ENCODE results near the gene CSNK1D. TPM values are rescaled to one million over a fixed set of nuclear protein-coding genes. Genes with fewer than 3 reads are reported as not detected.
"Not testable (repeated sequence)": the region's sequence is repeated elsewhere in the genome, so short reads cannot be mapped to it uniquely, and the experiment has no call there.

The CSNK1D gene
- total RNA-seq, 4 donors from 2014 or later: 148 to 232 (median 215) TPM

DNA sequence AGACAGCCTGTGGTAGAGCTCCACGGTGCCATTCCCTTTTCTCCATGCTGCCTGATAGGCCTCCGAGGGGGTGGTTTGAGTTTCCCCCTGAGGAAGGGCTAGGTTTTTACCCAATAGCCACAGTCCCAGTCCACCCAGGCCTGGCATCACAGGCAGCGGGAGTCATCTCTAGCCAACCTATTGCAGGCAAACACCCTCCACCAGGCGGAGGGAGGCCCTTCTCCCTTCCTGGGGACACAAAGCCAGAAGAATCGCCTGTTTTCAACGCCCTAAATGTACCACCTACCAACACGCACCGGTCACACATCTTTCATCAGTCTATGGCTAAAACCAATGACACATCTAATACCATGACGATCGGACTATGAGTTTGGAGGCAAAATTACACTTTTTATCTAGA is 7.4 kb downstream of the CSNK1D start:
- H3K9me3 ChIP-seq: no peaks in the 10 kb centered on the region
- H3K36me3 ChIP-seq: peaks cover 0 to 66% (median 2%) of the 10 kb centered on the region in 3 donors
- TF ChIP-seq, protein P1, sequence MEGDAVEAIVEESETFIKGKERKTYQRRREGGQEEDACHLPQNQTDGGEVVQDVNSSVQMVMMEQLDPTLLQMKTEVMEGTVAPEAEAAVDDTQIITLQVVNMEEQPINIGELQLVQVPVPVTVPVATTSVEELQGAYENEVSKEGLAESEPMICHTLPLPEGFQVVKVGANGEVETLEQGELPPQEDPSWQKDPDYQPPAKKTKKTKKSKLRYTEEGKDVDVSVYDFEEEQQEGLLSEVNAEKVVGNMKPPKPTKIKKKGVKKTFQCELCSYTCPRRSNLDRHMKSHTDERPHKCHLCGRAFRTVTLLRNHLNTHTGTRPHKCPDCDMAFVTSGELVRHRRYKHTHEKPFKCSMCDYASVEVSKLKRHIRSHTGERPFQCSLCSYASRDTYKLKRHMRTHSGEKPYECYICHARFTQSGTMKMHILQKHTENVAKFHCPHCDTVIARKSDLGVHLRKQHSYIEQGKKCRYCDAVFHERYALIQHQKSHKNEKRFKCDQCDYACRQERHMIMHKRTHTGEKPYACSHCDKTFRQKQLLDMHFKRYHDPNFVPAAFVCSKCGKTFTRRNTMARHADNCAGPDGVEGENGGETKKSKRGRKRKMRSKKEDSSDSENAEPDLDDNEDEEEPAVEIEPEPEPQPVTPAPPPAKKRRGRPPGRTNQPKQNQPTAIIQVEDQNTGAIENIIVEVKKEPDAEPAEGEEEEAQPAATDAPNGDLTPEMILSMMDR (IDR thresholded peaks at IDR 0.05): no peak
- TF ChIP-seq POLR2A (IDR thresholded peaks at IDR 0.05): no peak
- no peaks in the 10 kb centered on the region for H3K27me3 ChIP-seq
- H3K4me3 ChIP-seq: no peak overlapping the region
- peaks cover 13 to 53% (median 25%) of the 10 kb centered on the region in 4 donors for H3K4me1 ChIP-seq
- H3K27ac ChIP-seq: peak overlapping the region in 3 of 4 donors; percentile 93 to 100 (median 100)
- no peak for DNase-seq

DNA sequence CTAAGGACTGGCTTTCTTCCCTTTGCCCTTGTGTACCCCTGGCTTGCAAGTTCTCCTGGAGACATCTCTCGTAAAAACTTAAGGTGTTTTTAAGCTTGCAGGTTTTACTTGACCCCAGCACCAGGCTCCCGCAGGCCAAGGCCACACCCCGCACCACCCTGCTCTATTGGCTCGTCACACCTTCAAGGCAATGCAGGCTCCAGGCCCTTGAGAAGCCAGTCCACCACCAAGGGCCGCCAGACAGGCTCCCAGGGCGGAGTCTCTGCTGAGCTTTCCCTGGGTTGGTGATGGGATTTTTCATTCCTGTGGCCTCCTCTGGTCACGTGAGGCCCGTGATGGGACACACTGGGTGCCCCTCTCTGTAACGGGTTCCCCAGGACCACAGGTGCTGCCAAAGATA is 9.9 kb downstream of the CSNK1D start:
- Histone ChIP-seq H3K27ac (no peak overlapping the region), H3K36me3 (peaks cover 0 to 78% (median 4%) of the 10 kb centered on the region in 3 donors), H3K9me3 (no peaks in the 10 kb centered on the region), H3K27me3 (no peaks in the 10 kb centered on the region), H3K4me3 (no peak overlapping the region), H3K4me1 (peaks cover 10 to 28% (median 13%) of the 10 kb centered on the region in 4 donors)
- no peak for DNase-seq
- TF ChIP-seq, protein P1 (IDR thresholded peaks at IDR 0.05): no peak
- no peak for TF ChIP-seq POLR2A (IDR thresholded peaks at IDR 0.05)

GRCh38 chr17:82262344-82262743 is 11.2 kb downstream of the CSNK1D start:
- Histone ChIP-seq H3K36me3 (peaks cover 0 to 90% (median 4%) of the 10 kb centered on the region in 3 donors), H3K9me3 (no peaks in the 10 kb centered on the region)

GRCh38 chr17:82259972-82260961 is 13.2 kb downstream of the CSNK1D start:
- not testable (repeated sequence) for H3K4me1 ChIP-seq, H3K9me3 ChIP-seq, DNase-seq, H3K27me3 ChIP-seq, H3K4me3 ChIP-seq
- H3K36me3 ChIP-seq: peaks cover 0 to 99% (median 4%) of the 10 kb centered on the region in 3 donors
- H3K27ac ChIP-seq: peak overlapping the region in 1 of 4 donors; percentile 25

More at GRCh38 chr17:82262344-82262743, 11.2 kb downstream of the CSNK1D start:
- no peak overlapping the region for H3K4me3 ChIP-seq
- H3K4me1 ChIP-seq: peaks cover 0 to 19% (median 5%) of the 10 kb centered on the region in 4 donors
- no peaks in the 10 kb centered on the region for H3K27me3 ChIP-seq
- DNase-seq: no peak
- TF ChIP-seq, protein P1 (IDR thresholded peaks at IDR 0.05): no peak
- no peak for TF ChIP-seq POLR2A (IDR thresholded peaks at IDR 0.05)
- H3K27ac ChIP-seq: no peak overlapping the region

- DNase-seq: no peak
- H3K9me3 ChIP-seq: no peaks in the 10 kb centered on the region
- no peak overlapping the region for H3K27ac ChIP-seq
- peaks cover 0 to 98% (median 4%) of the 10 kb centered on the region in 3 donors for H3K36me3 ChIP-seq
- no peak for TF ChIP-seq POLR2A (IDR thresholded peaks at IDR 0.05)
- TF ChIP-seq, protein P1 (IDR thresholded peaks at IDR 0.05): no peak
- no peaks in the 10 kb centered on the region for H3K27me3 ChIP-seq
- peaks cover 0 to 5% (median 0%) of the 10 kb centered on the region in 4 donors for H3K4me1 ChIP-seq
- H3K4me3 ChIP-seq: no peak overlapping the region
Observed at GRCh38 chr17:82258555-82258954, 14.9 kb downstream of the CSNK1D start.

DNA sequence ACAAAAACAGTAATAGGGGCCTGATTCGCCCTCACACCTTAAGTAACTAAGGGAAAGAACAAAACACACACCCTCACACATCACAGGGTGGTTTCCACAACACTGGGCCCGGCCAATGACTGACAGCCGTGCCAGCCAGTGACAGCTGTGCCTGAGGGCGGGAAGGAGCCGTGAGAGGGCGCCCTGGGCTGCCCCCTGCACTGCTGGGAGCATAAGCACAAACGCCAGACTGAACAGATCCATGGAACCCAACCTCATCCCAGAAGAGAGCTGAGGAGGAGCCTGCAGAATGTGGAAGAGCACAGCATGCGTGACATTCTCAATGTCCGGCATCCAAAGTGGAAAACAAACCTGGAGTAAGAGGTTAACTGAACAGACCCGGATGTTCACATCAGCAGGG is 16.0 kb downstream of the CSNK1D start:
- no peak overlapping the region for H3K27ac ChIP-seq
- TF ChIP-seq POLR2A (IDR thresholded peaks at IDR 0.05): no peak
- TF ChIP-seq, protein P1 (IDR thresholded peaks at IDR 0.05): no peak
- peak in 2 of 3 donors; percentile 67 for DNase-seq
- H3K4me1 ChIP-seq: peaks cover 0 to 5% (median 0%) of the 10 kb centered on the region in 4 donors
- peaks cover 0 to 98% (median 4%) of the 10 kb centered on the region in 3 donors for H3K36me3 ChIP-seq
- H3K9me3 ChIP-seq: no peaks in the 10 kb centered on the region
- H3K4me3 ChIP-seq: no peak overlapping the region
- H3K27me3 ChIP-seq: no peaks in the 10 kb centered on the region
